ENCODE data around the gene NUTF2.

NUTF2 gene

GRCh38 chr16:67872131-67872630, 25.4 kb downstream of the NUTF2 start:
- no CpG with 5 or more reads among the region's 2 CpGs for WGBS (ENCODE audit: extremely low coverage, insufficient coverage, insufficient read length)
- no peaks in the 10 kb centered on the region for H3K27me3 ChIP-seq (ENCODE audit: insufficient read depth, low read length)
- H3K79me2 ChIP-seq (ENCODE audit: control insufficient read depth, insufficient read depth, low read length, poor library complexity) = peaks cover 12% of the 10 kb centered on the region
- no peak overlapping the region for H2BK5ac ChIP-seq (ENCODE audit: low read depth, low read length, poor library complexity)
- peaks cover 45 to 62% of the 10 kb centered on the region in 2 experiments for H3K36me3 ChIP-seq (ENCODE audit: control insufficient read depth in 1 of 2, insufficient read depth in 2 of 2, low read length in 2 of 2)
- H3K9me3 ChIP-seq (ENCODE audit: insufficient read depth, low read depth, low read length) = peaks cover 2% of the 10 kb centered on the region
- peaks cover 3 to 8% of the 10 kb centered on the region in 2 experiments for H3K4me1 ChIP-seq (ENCODE audit: control insufficient read depth in 1 of 2, insufficient read depth in 2 of 2, low read length in 2 of 2)
- H4K12ac ChIP-seq (ENCODE audit: low read depth, low read length) = no peak overlapping the region
- H4K8ac ChIP-seq (ENCODE audit: low read depth, low read length) = no peak overlapping the region
- H3K27ac ChIP-seq (ENCODE audit: low read depth, low read length) = peak overlapping the region; percentile 0
- DNase-seq = no peak
- no peak overlapping the region for H3K18ac ChIP-seq (ENCODE audit: low read length)
- H3K23ac ChIP-seq (ENCODE audit: low read length) = no peak overlapping the region
- H4K91ac ChIP-seq (ENCODE audit: low read depth, low read length) = no peak overlapping the region
- H3K14ac ChIP-seq (ENCODE audit: low read length) = no peak overlapping the region
- H3K79me1 ChIP-seq (ENCODE audit: low read length) = peaks cover 4% of the 10 kb centered on the region
- no peak overlapping the region for H2AK5ac ChIP-seq (ENCODE audit: low read length)
- peak overlapping the region; percentile 92 for H3K4me2 ChIP-seq (ENCODE audit: low read length)
- H2BK12ac ChIP-seq (ENCODE audit: low read length) = no peak overlapping the region
- no peak overlapping the region for H3K4me3 ChIP-seq (ENCODE audit: low read depth, low read length)
- no peak overlapping the region for H3K9ac ChIP-seq (ENCODE audit: low read length)
- no peak overlapping the region for H2AFZ ChIP-seq (ENCODE audit: insufficient read depth, low read length, poor library complexity)
- no peak overlapping the region for H2BK120ac ChIP-seq (ENCODE audit: insufficient read depth, low read length, poor library complexity)
- no peak overlapping the region for H3K4ac ChIP-seq (ENCODE audit: low read depth, low read length)

- H3K79me2 ChIP-seq (ENCODE audit: control insufficient read depth, insufficient read depth, low read length, poor library complexity) = peaks cover 12% of the 10 kb centered on the region
- peaks cover 46 to 63% of the 10 kb centered on the region in 2 experiments for H3K36me3 ChIP-seq (ENCODE audit: control insufficient read depth in 1 of 2, insufficient read depth in 2 of 2, low read length in 2 of 2)
- H3K9me3 ChIP-seq (ENCODE audit: insufficient read depth, low read depth, low read length) = peaks cover 2% of the 10 kb centered on the region
- peak within 1 kb of the TSS; percentile 16 for H2AK5ac ChIP-seq (ENCODE audit: low read length)
- peak within 1 kb of the TSS; percentile 87 for H3K14ac ChIP-seq (ENCODE audit: low read length)
- H2BK12ac ChIP-seq (ENCODE audit: low read length) = no peak within 1 kb of the TSS
- DNase-seq = peak; percentile 81 to 89
- H2AFZ ChIP-seq (ENCODE audit: insufficient read depth, low read length, poor library complexity) = peak within 1 kb of the TSS; percentile 51
- peak within 1 kb of the TSS; percentile 94 for H3K4me3 ChIP-seq (ENCODE audit: low read depth, low read length)
- peaks cover 4% of the 10 kb centered on the region for H3K79me1 ChIP-seq (ENCODE audit: low read length)
- peak within 1 kb of the TSS; percentile 37 for H2BK120ac ChIP-seq (ENCODE audit: insufficient read depth, low read length, poor library complexity)
- H3K4me1 ChIP-seq (ENCODE audit: control insufficient read depth in 1 of 2, insufficient read depth in 2 of 2, low read length in 2 of 2) = peaks cover 3 to 8% of the 10 kb centered on the region in 2 experiments
- H4K91ac ChIP-seq (ENCODE audit: low read depth, low read length) = peak within 1 kb of the TSS; percentile 86
- H3K9ac ChIP-seq (ENCODE audit: low read length) = peak within 1 kb of the TSS; percentile 93
- H3K18ac ChIP-seq (ENCODE audit: low read length) = peak within 1 kb of the TSS; percentile 53
- no peaks in the 10 kb centered on the region for H3K27me3 ChIP-seq (ENCODE audit: insufficient read depth, low read length)
- H3K23ac ChIP-seq (ENCODE audit: low read length) = no peak within 1 kb of the TSS
- H2BK5ac ChIP-seq (ENCODE audit: low read depth, low read length, poor library complexity) = peak within 1 kb of the TSS; percentile 33
- H3K4me2 ChIP-seq (ENCODE audit: low read length) = peak within 1 kb of the TSS; percentile 92
- WGBS (ENCODE audit: extremely low coverage, insufficient coverage, insufficient read length) = no CpG with 5 or more reads among the region's 72 CpGs
- H3K4ac ChIP-seq (ENCODE audit: low read depth, low read length) = peak within 1 kb of the TSS; percentile 78
- peak within 1 kb of the TSS; percentile 63 for H4K12ac ChIP-seq (ENCODE audit: low read depth, low read length)
- H3K27ac ChIP-seq (ENCODE audit: low read depth, low read length) = peak within 1 kb of the TSS; percentile 12
- H4K8ac ChIP-seq (ENCODE audit: low read depth, low read length) = peak within 1 kb of the TSS; percentile 95
These were observed 26.1 kb downstream of the NUTF2 start, which contains the start of gene EDC4 for GRCh38 chr16:67872631-67873434. Gene EDC4 (plus strand): TSS chr16:67873052. CDS start chr16:67873262, 210 bp downstream.

GRCh38 chr16:67873435-67874370, 27.0 kb downstream of the NUTF2 start:
- Histone ChIP-seq H3K14ac (ENCODE audit: low read length) (peak overlapping the region; percentile 87), H3K18ac (ENCODE audit: low read length) (peak overlapping the region; percentile 53), H3K23ac (ENCODE audit: low read length) (no peak overlapping the region), H4K91ac (ENCODE audit: low read depth, low read length) (peak overlapping the region; percentile 86), H3K4me3 (ENCODE audit: low read depth, low read length) (peak overlapping the region; percentile 94), H4K8ac (ENCODE audit: low read depth, low read length) (peak overlapping the region; percentile 95), H3K4me1 (ENCODE audit: control insufficient read depth in 1 of 2, insufficient read depth in 2 of 2, low read length in 2 of 2) (peaks cover 3 to 8% of the 10 kb centered on the region in 2 experiments), H3K27me3 (ENCODE audit: insufficient read depth, low read length) (no peaks in the 10 kb centered on the region), H3K79me1 (ENCODE audit: low read length) (peaks cover 4% of the 10 kb centered on the region), H4K12ac (ENCODE audit: low read depth, low read length) (peak overlapping the region; percentile 63), H3K9ac (ENCODE audit: low read length) (peak overlapping the region; percentile 93), H3K4ac (ENCODE audit: low read depth, low read length) (peak overlapping the region; percentile 78), H2AK5ac (ENCODE audit: low read length) (no peak overlapping the region), H3K9me3 (ENCODE audit: insufficient read depth, low read depth, low read length) (peaks cover 2% of the 10 kb centered on the region), H2BK120ac (ENCODE audit: insufficient read depth, low read length, poor library complexity) (peak overlapping the region; percentile 37), H2BK12ac (ENCODE audit: low read length) (no peak overlapping the region), H3K79me2 (ENCODE audit: control insufficient read depth, insufficient read depth, low read length, poor library complexity) (peaks cover 12% of the 10 kb centered on the region), H3K27ac (ENCODE audit: low read depth, low read length) (no peak overlapping the region), H2BK5ac (ENCODE audit: low read depth, low read length, poor library complexity) (peak overlapping the region; percentile 33), H2AFZ (ENCODE audit: insufficient read depth, low read length, poor library complexity) (peak overlapping the region; percentile 51), H3K36me3 (ENCODE audit: control insufficient read depth in 1 of 2, insufficient read depth in 2 of 2, low read length in 2 of 2) (peaks cover 47 to 63% of the 10 kb centered on the region in 2 experiments), H3K4me2 (ENCODE audit: low read length) (peak overlapping the region; percentile 92)
- no CpG with 5 or more reads among the region's 23 CpGs for WGBS (ENCODE audit: extremely low coverage, insufficient coverage, insufficient read length)
- no peak for DNase-seq

- Histone ChIP-seq H3K4me3 (ENCODE audit: low read depth, low read length) (no peak overlapping the region), H3K36me3 (ENCODE audit: control insufficient read depth in 1 of 2, insufficient read depth in 2 of 2, low read length in 2 of 2) (peaks cover 51 to 64% of the 10 kb centered on the region in 2 experiments), H3K4ac (ENCODE audit: low read depth, low read length) (peak overlapping the region; percentile 78), H3K4me1 (ENCODE audit: control insufficient read depth in 1 of 2, insufficient read depth in 2 of 2, low read length in 2 of 2) (peaks cover 3 to 8% of the 10 kb centered on the region in 2 experiments), H3K9ac (ENCODE audit: low read length) (no peak overlapping the region), H3K9me3 (ENCODE audit: insufficient read depth, low read depth, low read length) (peaks cover 2% of the 10 kb centered on the region), H2BK12ac (ENCODE audit: low read length) (no peak overlapping the region), H4K8ac (ENCODE audit: low read depth, low read length) (no peak overlapping the region), H3K27ac (ENCODE audit: low read depth, low read length) (no peak overlapping the region), H3K18ac (ENCODE audit: low read length) (no peak overlapping the region), H3K14ac (ENCODE audit: low read length) (no peak overlapping the region), H4K91ac (ENCODE audit: low read depth, low read length) (no peak overlapping the region), H2BK5ac (ENCODE audit: low read depth, low read length, poor library complexity) (no peak overlapping the region), H2BK120ac (ENCODE audit: insufficient read depth, low read length, poor library complexity) (no peak overlapping the region), H2AFZ (ENCODE audit: insufficient read depth, low read length, poor library complexity) (no peak overlapping the region), H2AK5ac (ENCODE audit: low read length) (no peak overlapping the region), H3K79me1 (ENCODE audit: low read length) (peaks cover 4% of the 10 kb centered on the region), H3K79me2 (ENCODE audit: control insufficient read depth, insufficient read depth, low read length, poor library complexity) (peaks cover 12% of the 10 kb centered on the region), H3K23ac (ENCODE audit: low read length) (no peak overlapping the region), H4K12ac (ENCODE audit: low read depth, low read length) (no peak overlapping the region), H3K27me3 (ENCODE audit: insufficient read depth, low read length) (no peaks in the 10 kb centered on the region), H3K4me2 (ENCODE audit: low read length) (peak overlapping the region; percentile 92)
- no CpG with 5 or more reads among the region's 3 CpGs for WGBS (ENCODE audit: extremely low coverage, insufficient coverage, insufficient read length)
- DNase-seq = no peak
These were observed 27.6 kb downstream of the NUTF2 start for GRCh38 chr16:67874372-67874771.
